Calu3 (cell line): ENCODE results near the gene TRIM45. TPM values are rescaled to one million over a fixed set of nuclear protein-coding genes. Genes with fewer than 3 reads are reported as not detected.

ENCODE experiments used
- BruUV-seq: library from RNA; stranded (reverse); fragments of 400-500 nt; replicated peaks from 2 replicates; lab custom pipeline; 2021; lab: Mats Ljungman, UMichigan
- CTCF ChIA-PET: fragments of 300-600 bp; sonication (Branson Sonifier 250); formaldehyde crosslinking; loops from one replicate; lab custom pipeline; 2022; ENCODE audit warnings: antibody characterized with exemption; lab: Charles Lee
- DNase-seq: peaks from one replicate; pipeline ENCODE4 v3.0.0; 2022
- H3K27ac Mint-ChIP-seq: one replicate; pipeline ENCODE4 v1.8.0; 2022; ENCODE audit warnings: mixed read lengths; ENCODE audit not compliant: unreplicated experiment
- H3K27me3 Mint-ChIP-seq: one replicate; pipeline ENCODE4 v1.8.0; 2022; ENCODE audit warnings: mixed read lengths; ENCODE audit not compliant: unreplicated experiment
- H3K36me3 Mint-ChIP-seq: one replicate; pipeline ENCODE4 v1.8.0; 2022; ENCODE audit warnings: mild to moderate bottlenecking, moderate library complexity, mixed read lengths; ENCODE audit not compliant: insufficient read depth, unreplicated experiment
- H3K4me1 Mint-ChIP-seq: one replicate; pipeline ENCODE4 v1.8.0; 2022; ENCODE audit warnings: mild to moderate bottlenecking, low read depth, mixed read lengths; ENCODE audit not compliant: unreplicated experiment
- H3K4me3 Mint-ChIP-seq: one replicate; pipeline ENCODE4 v1.8.0; 2022; ENCODE audit warnings: mild to moderate bottlenecking, low read depth, moderate library complexity, mixed read lengths; ENCODE audit not compliant: unreplicated experiment
- H3K9me3 Mint-ChIP-seq: one replicate; pipeline ENCODE4 v1.8.0; 2022; ENCODE audit warnings: low read depth, mixed read lengths; ENCODE audit not compliant: unreplicated experiment
- intact Hi-C: fragments of 100-400 bp; cut with micrococcal nuclease; formaldehyde crosslinking; loops from one replicate; pipeline ENCODE4 v1.10.0; 2022; ENCODE audit not compliant: unreplicated experiment
- total RNA-seq: library from RNA; stranded (reverse); gene quantifications from 2 replicates; pipeline ENCODE4 v1.2.3, GENCODE V29; 2022
- TF ChIP-seq, protein P1 (sequence below): fragments of 200-600 bp; IDR thresholded peaks from one replicate; pipeline ENCODE4 v1.8.0; 2022; ENCODE audit warnings: antibody characterized with exemption; ENCODE audit not compliant: unreplicated experiment

Gene TRIM45
- total RNA-seq, 1 experiment from 2014 or later: 4.3 TPM

- Mint-ChIP-seq H3K27ac (no peak overlapping the region), H3K27me3 (no peaks in the 10 kb centered on the region), H3K4me1 (no peaks in the 10 kb centered on the region), H3K36me3 (peaks cover 7% of the 10 kb centered on the region), H3K9me3 (no peaks in the 10 kb centered on the region), H3K4me3 (no peak overlapping the region)
- intact Hi-C loops: no loop called here
- no TSS peak for BruUV-seq
- DNase-seq: no peak
- TF ChIP-seq, protein P1, sequence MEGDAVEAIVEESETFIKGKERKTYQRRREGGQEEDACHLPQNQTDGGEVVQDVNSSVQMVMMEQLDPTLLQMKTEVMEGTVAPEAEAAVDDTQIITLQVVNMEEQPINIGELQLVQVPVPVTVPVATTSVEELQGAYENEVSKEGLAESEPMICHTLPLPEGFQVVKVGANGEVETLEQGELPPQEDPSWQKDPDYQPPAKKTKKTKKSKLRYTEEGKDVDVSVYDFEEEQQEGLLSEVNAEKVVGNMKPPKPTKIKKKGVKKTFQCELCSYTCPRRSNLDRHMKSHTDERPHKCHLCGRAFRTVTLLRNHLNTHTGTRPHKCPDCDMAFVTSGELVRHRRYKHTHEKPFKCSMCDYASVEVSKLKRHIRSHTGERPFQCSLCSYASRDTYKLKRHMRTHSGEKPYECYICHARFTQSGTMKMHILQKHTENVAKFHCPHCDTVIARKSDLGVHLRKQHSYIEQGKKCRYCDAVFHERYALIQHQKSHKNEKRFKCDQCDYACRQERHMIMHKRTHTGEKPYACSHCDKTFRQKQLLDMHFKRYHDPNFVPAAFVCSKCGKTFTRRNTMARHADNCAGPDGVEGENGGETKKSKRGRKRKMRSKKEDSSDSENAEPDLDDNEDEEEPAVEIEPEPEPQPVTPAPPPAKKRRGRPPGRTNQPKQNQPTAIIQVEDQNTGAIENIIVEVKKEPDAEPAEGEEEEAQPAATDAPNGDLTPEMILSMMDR: no peak
- CTCF ChIA-PET: no interaction called here
Observed at GRCh38 chr1:117077267-117077666, 44.3 kb downstream of the TRIM45 start.

- intact Hi-C loops: no loop called here
- H3K9me3 Mint-ChIP-seq: no peaks in the 10 kb centered on the region
- H3K27me3 Mint-ChIP-seq: no peaks in the 10 kb centered on the region
- no peak for DNase-seq
- H3K4me1 Mint-ChIP-seq: no peaks in the 10 kb centered on the region
- H3K4me3 Mint-ChIP-seq: no peak overlapping the region
- no peak overlapping the region for H3K27ac Mint-ChIP-seq
- no TSS peak for BruUV-seq
- peaks cover 7% of the 10 kb centered on the region for H3K36me3 Mint-ChIP-seq
- CTCF ChIA-PET: no interaction called here
- TF ChIP-seq, protein P1: no peak
Observed at GRCh38 chr1:117076648-117077047, 44.9 kb downstream of the TRIM45 start.

- Mint-ChIP-seq H3K27ac (no peak overlapping the region), H3K9me3 (no peaks in the 10 kb centered on the region), H3K27me3 (no peaks in the 10 kb centered on the region), H3K4me3 (no peak overlapping the region), H3K4me1 (no peaks in the 10 kb centered on the region), H3K36me3 (peaks cover 5% of the 10 kb centered on the region)
- no peak for DNase-seq
- intact Hi-C loops: no loop called here
- CTCF ChIA-PET: no interaction called here
- TF ChIP-seq, protein P1: no peak
- BruUV-seq: no TSS peak
Observed at GRCh38 chr1:117070124-117070523, 51.4 kb downstream of the TRIM45 start.

DNA sequence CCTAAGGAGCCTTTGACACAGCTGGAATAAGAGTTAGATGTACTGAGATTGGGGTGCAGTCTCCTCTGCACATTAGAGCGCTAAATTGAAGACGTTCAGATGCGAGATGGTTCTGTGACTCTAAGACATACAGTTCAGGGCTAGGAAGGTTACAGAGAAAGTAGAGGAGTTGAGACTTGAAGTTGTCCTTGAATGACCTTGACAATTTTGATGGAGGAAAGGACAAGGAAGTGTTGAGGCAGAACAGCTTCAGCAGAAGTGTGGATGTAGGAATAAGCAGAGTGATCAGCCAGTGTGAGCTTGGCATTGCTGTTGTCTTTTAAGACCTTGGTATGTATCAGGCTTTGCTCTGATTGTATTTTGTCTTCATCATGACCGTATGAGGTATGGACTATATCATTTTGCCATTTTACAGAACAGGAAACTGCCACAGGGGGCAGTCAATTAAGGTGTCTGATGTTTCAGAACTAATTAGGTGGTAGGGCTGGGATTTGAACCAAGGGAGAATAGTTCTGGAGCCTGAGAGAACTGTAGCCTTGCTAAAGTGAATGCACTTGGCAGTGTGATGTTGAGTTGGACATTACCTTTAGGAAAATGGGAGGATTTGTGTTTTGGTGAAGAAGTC, 52.2 kb downstream of the TRIM45 start:
- H3K4me1 Mint-ChIP-seq: no peaks in the 10 kb centered on the region
- no peaks in the 10 kb centered on the region for H3K27me3 Mint-ChIP-seq
- H3K36me3 Mint-ChIP-seq: peaks cover 5% of the 10 kb centered on the region
- no peak overlapping the region for H3K4me3 Mint-ChIP-seq
- H3K9me3 Mint-ChIP-seq: no peaks in the 10 kb centered on the region
- no peak overlapping the region for H3K27ac Mint-ChIP-seq
- CTCF ChIA-PET: no interaction called here
- DNase-seq: no peak
- TF ChIP-seq, protein P1: no peak
- intact Hi-C loops: loop anchor here (10.0 kb wide), 1 partner anchor 445 kb away; no protein-coding TSS in a partner anchor
- no TSS peak for BruUV-seq
